GM12874 (cell line): ENCODE measurements around the gene CCDC63.

Experiments
- TF ChIP-seq, protein P1 (sequence below): IDR thresholded peaks from 2 replicates; pipeline ENCODE4 v1.5.1; 2011; ENCODE audit warnings: low read depth, mild to moderate bottlenecking, control low read depth, low read length, moderate library complexity; ENCODE audit not compliant: insufficient read depth

Gene CCDC63

DNA sequence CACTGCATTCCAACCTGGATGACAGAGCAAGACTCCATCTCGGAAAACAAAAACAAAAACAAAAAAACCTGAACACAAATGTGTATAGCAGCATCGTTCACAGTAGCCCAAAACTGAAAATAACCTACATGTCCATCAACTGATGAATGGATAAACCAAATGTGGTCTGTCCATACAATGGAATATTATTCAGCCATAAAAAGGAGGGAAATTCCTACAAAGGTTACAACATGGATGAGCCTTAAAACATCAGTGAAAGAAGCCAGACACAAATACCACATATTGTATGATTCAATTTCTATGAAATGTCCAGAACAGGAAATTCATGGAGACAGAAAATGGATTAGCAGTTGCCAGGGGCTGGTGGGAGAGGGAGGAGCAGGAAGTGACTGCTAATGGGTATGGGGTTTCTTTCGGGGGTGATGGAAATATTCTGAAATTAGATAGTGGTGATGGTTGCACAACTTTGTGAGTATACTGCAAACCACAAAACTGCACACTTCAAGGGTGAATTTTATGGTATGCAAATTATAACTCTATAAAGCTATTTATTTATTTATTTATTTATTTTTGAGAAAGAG, 69.6 kb downstream of the CCDC63 start:
- TF ChIP-seq, protein P1, sequence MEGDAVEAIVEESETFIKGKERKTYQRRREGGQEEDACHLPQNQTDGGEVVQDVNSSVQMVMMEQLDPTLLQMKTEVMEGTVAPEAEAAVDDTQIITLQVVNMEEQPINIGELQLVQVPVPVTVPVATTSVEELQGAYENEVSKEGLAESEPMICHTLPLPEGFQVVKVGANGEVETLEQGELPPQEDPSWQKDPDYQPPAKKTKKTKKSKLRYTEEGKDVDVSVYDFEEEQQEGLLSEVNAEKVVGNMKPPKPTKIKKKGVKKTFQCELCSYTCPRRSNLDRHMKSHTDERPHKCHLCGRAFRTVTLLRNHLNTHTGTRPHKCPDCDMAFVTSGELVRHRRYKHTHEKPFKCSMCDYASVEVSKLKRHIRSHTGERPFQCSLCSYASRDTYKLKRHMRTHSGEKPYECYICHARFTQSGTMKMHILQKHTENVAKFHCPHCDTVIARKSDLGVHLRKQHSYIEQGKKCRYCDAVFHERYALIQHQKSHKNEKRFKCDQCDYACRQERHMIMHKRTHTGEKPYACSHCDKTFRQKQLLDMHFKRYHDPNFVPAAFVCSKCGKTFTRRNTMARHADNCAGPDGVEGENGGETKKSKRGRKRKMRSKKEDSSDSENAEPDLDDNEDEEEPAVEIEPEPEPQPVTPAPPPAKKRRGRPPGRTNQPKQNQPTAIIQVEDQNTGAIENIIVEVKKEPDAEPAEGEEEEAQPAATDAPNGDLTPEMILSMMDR: no peak

DNA sequence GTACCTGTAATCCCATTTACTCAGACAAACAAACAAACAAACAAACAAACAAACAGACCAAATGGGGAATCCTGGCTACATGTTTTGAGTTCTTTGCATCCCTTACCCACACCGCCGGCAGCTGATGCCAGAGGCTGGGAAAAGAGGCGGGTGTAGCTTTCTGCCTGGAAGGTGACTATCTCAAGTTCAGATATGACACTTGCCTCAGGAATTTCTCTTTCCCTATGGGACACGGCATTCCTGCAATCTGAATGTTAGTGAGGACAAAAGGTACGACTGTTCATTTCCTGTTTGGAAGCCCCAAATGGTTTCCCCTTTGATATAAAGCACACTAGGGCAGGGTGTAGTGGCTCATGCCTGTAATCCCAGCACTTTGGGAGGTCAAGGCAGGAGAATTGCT, 70.7 kb downstream of the CCDC63 start:
- TF ChIP-seq, protein P1: no peak

DNA sequence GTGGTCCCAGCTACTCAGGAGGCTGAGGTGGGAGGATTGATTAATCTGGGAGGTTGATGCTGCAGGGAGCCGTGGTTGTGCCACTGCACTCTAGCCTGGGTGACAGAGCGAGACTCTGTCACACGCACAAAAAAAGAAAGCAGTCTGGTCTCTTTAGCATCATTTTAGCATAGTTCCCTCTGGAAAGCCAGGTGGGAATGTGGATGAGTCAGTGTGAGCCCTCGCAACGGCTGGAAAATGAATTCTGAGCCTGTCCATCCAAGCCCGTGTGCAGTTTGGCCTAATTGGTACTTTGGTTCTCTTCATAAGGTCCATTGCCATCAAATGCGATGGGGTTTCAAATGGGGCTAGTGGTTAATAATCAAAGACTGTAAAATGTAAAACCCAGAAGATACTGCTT, 71.2 kb downstream of the CCDC63 start:
- TF ChIP-seq, protein P1: no peak

DNA sequence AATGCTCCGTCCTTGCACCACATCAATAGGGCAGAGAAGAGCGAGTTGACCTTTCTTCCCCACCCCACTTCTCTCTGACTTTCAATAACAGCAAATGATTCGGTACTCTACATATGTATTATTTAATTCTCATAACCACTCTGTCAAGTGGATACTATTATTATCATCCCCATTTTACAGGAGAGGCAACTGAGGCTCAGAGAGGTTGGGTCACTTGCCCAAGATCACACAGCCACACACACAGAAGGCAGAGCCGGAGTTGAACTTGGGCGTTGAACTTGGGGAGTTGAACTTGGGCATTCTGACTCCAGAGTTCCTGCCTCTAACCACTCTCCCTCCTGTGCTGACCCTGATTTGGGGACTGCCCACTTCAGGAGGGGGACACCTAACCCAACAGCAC, 72.9 kb downstream of the CCDC63 start:
- TF ChIP-seq, protein P1: no peak

DNA sequence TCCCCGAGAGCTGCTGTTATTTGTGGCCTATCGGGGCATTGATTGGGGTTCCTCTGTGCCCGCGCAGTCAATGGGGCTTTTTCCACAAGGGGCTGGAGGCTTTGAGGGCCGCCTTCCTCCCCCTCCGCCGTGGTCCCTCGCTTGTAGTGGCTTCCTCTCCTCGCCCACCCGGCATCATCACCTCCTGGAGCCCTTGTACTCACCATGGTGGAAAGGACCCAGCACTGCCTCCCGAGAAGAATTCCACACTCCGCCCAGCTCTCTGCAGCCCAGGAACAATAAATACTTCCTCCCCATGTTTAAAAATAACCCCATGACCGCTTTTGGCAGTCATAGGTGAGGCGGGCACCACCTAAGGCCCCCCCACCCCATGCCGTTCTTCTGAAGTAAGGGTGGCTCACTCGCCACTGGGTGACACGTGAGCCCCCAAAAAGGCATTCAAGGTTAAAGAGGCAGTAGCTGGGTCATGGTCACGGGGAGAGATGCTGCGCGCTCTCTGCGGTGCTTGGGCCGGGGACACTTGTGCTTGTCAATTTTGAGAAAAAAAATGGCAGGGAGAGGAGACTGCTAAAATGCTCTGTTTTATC, 73.6 kb downstream of the CCDC63 start, which contains the start of gene MYL2:
MYL2 (minus strand) TSS at position 256 of the 587 bp plus-strand sequence; CDS start at position 206, 50 bp downstream.
- TF ChIP-seq, protein P1: no peak

DNA sequence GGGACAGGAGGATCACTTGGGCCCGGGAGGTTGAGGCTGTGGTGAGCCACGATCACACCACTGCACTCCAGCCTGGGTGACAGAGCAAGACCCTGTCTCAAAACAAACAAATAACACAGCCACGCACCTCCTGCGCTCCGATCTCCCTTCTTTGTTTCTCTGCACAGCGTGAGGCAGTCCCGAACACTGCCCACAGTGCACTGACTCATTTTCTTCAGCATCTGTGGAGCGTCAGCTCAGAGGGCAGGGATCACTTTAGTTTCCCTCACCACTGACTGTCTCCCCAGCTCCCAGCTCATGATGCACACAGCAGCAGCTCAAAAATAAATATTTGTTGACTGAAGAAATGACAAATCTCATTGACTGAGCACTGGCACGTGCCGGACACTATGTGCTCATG, 74.5 kb downstream of the CCDC63 start:
- TF ChIP-seq, protein P1: no peak

DNA sequence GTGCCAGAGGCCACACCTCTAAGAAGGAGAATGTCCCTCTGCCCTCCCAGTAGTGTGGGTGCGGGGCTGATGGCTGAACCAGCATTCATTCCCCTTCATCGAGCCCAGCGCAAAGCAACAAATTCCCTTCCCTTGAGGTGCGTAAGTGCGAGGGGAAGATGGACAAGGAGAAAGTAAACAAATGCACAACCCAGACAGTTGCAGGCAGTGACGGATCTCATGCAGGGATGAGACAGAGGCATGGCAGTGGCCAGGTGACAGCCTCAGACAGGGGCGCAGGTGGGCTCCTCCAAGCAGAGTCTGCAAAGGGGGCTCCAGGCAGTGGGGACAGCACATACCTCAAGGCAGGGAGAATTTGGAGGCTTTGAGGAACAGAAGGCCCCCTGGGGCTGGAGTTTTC, 75.9 kb downstream of the CCDC63 start:
- TF ChIP-seq, protein P1: no peak
